HTR-8/SVneo (cell line): ENCODE measurements around the gene MGAT5.

Experiments
- DNase-seq: peaks from one replicate; pipeline ENCODE4 v3.0.0; 2011; ENCODE audit warnings: low spot score, mixed read lengths; ENCODE audit not compliant: insufficient read length
- FAIRE-seq: peaks from 2 replicates; lab custom pipeline; 2011; peaks lifted over from hg19 to GRCh38; lab: Jason Lieb, UNC

MGAT5 gene

GRCh38 chr2:134479696-134480330, 225.9 kb downstream of the MGAT5 start:
- FAIRE-seq (no peak), DNase-seq (no peak)

DNA sequence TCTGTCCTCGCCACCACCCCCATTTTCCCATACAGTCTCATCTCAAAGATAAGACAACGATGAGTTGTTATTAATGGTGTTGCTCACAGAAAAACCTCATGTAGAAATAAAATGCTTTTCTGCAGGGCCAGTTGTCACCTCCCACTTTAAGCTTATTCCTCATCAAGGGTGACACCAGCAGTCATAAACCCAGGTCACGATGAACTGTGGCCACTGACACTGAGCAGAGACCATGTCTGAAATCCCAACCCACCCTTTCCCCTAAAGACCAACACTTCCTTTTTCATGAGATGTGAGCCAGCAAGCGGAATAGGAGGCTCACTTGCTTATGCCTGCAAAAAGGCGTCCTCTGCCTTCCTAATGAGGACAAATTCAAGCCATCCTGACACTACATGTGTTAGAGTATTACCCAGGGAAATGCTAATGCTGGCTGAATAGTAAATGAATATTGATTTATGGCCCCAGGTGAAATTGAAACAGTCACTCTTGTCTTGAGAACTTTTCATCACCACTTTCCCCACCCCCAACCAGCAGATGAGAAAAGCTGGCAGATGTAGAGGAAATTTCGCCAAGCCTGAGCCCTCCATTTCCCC, 228.4 kb downstream of the MGAT5 start:
- DNase-seq = no peak
- no peak for FAIRE-seq

GRCh38 chr2:134482766-134483340, 229.0 kb downstream of the MGAT5 start:
- DNase-seq (no peak), FAIRE-seq (no peak)

GRCh38 chr2:134489732-134490384, 236.0 kb downstream of the MGAT5 start:
- FAIRE-seq = no peak
- DNase-seq = no peak

- FAIRE-seq = no peak
- DNase-seq = no peak
These were observed 236.7 kb downstream of the MGAT5 start for GRCh38 chr2:134490559-134490958.

- no peak for DNase-seq
- no peak for FAIRE-seq
These were observed 237.2 kb downstream of the MGAT5 start for GRCh38 chr2:134491022-134491421.

DNA sequence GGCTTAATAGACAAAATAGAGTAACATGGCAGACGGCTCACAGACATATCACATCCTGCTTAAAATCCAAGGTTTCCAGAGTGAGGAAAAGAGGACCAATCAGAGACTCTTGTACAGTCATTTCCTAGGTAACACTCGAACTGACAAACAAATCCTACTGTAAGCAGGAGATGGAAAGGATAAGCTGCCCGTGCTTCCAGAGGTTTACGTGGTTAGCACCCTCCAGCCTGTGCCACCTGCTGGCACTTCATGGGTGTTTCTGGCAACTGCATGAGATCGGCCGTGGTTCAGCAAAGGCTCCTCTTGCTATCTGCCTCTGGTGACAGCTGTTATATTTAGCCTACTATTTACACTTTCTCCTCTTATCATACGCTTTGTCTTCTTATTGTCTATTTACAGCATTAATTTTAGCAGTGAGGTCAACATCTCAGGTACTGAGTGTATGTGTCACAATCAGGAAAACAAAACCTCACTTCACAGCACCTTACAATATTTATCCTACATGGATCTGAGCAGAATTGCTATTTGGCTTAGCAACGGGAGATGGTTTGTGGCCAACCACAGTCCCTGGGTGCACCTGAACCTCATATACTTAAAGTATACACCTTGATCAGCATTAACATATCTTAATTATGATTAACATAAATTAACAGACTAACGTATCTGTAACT, 238.0 kb downstream of the MGAT5 start:
- FAIRE-seq (no peak), DNase-seq (no peak)

- DNase-seq (no peak), FAIRE-seq (no peak)
These were observed 239.9 kb downstream of the MGAT5 start for GRCh38 chr2:134493797-134494196.

GRCh38 chr2:134498654-134499053, 244.8 kb downstream of the MGAT5 start:
- FAIRE-seq (no peak), DNase-seq (no peak)

GRCh38 chr2:134499307-134499926, 245.5 kb downstream of the MGAT5 start:
- FAIRE-seq (no peak), DNase-seq (no peak)

- DNase-seq (no peak), FAIRE-seq (no peak)
These were observed 246.5 kb downstream of the MGAT5 start for GRCh38 chr2:134500211-134500935.

DNA sequence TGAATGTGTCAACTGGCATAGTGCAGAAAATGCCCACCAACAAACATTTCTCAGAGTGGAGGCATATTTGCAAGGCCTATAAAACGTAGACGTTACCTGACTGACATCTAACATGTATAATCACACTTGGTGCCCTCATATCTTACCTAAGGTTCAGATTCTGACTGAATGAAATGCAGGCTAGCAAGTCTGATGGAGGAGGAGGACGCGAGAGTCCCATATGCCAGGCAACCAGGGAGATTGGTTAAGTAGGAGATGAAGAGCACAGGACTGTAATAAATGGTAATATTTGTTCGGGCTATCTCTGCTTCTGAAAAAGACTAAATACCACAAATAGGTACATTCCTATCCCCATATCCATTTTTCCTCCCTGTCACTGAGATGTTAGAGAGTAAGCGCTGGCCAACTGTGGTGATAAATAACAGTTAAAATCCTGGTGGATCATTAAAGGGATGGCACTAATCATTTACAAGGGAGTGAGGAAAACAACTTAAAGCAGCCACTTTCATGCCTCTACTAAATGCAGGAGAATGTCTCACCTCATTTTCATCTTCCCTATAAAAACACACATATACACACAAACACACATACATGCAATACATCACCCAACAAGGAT, 247.7 kb downstream of the MGAT5 start:
- FAIRE-seq = no peak

DNA sequence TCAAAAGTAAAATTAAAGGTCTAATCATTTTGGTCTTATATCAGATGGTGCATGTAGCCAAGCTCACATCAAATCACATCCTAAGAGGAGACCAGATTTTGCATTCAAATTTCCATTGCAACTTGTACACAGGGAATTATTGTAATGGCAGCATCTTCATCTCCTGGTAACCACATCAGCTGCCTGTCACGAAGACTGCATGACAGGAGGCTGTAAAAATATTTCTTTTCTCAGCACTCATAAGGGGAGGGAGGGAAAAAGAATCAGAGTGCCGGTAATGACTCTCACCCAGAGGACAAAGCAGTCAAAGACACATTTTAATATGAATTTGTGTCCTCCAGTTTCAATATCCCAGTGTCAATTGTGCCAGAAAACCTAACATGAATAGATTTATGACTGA, 248.2 kb downstream of the MGAT5 start:
- no peak for DNase-seq
- no peak for FAIRE-seq

More for the DNA sequence above, 247.7 kb downstream of the MGAT5 start:
- no peak for DNase-seq
